Endothelial cell of umbilical vein (primary cell): Measurements from ENCODE around the gene VIPAS39. TPM values are rescaled to one million over a fixed set of nuclear protein-coding genes. Genes with fewer than 3 reads are reported as not detected.

Experiments used
- BruUV-seq: library from RNA; stranded (reverse); fragments of 400-500 nt; replicated peaks from 2 replicates; lab custom pipeline; 2021; lab: Mats Ljungman, UMichigan
- CTCF ChIA-PET: fragments of 300-600, 350-600 bp; sonication (Branson Sonifier 250); formaldehyde crosslinking; loops from one replicate; lab custom pipeline; 2021; ENCODE audit warnings: antibody characterized with exemption, inconsistent platforms; lab: Charles Lee
- POLR2A ChIA-PET: fragments of 300-600, 350-600 bp; sonication (Branson Sonifier 250); formaldehyde crosslinking; loops from one replicate; lab custom pipeline; 2021; ENCODE audit warnings: antibody characterized with exemption, inconsistent platforms; lab: Charles Lee
- DNase-seq: peaks from one replicate; pipeline ENCODE4 v3.0.0-alpha.2; 2011; ENCODE audit warnings: low read depth, low spot score
- FAIRE-seq: peaks from 2 replicates; lab custom pipeline; 2011; peaks lifted over from hg19 to GRCh38; lab: Jason Lieb, UNC
- H2AFZ ChIP-seq: 2 replicates; pipeline ENCODE4 v1.6.0; 2012; ENCODE audit warnings: low read depth, low read length, control low read depth, inconsistent platforms
- H3K27ac ChIP-seq: 2 replicates; pipeline ENCODE4 v1.5.1; 2011; ENCODE audit warnings: low read depth, mild to moderate bottlenecking, control low read depth, low read length, moderate library complexity; ENCODE audit not compliant: insufficient read depth
- H3K27me3 ChIP-seq, 2 experiments: 2 replicates each; pipeline versions ENCODE4 v1.6.0 to v1.6.1; 2011; ENCODE audit warnings: low read length in 2 of 2, mixed read lengths in 1 of 2; ENCODE audit not compliant: control insufficient read depth in 2 of 2, insufficient read depth in 2 of 2
- H3K36me3 ChIP-seq, 2 experiments: 2 replicates in 1 of 2; 3 replicates in 1 of 2; pipeline ENCODE4 v1.5.1; 2011; ENCODE audit warnings: low read length in 2 of 2, mild to moderate bottlenecking in 1 of 2, moderate library complexity in 1 of 2; ENCODE audit not compliant: control insufficient read depth in 2 of 2, insufficient read depth in 2 of 2; ENCODE audit errors: extremely low read depth in 1 of 2
- H3K4me1 ChIP-seq: 3 replicates; pipeline ENCODE4 v1.5.1; 2011; ENCODE audit warnings: mild to moderate bottlenecking, low read length; ENCODE audit not compliant: control insufficient read depth, insufficient read depth; ENCODE audit errors: extremely low read depth
- H3K4me2 ChIP-seq: 2 replicates; pipeline ENCODE4 v1.6.1; 2011; ENCODE audit warnings: low read length, control low read depth, mixed read lengths; ENCODE audit not compliant: insufficient read depth
- H3K4me3 ChIP-seq, 3 experiments: fragments of 200-600 bp in 1 of 3; sonication (generic), shearing (Covaris generic) in 1 of 3; replicated peaks in 1 of 3; 2 replicates each; pipeline ENCODE4 v1.5.1; 2011 to 2016; ENCODE audit warnings: control low read depth in 3 of 3, low read length in 3 of 3, mild to moderate bottlenecking in 2 of 3, inconsistent platforms in 1 of 3, low read depth in 1 of 3, moderate library complexity in 1 of 3; ENCODE audit not compliant: insufficient read depth in 1 of 3
- H3K79me2 ChIP-seq: 2 replicates; pipeline ENCODE4 v1.6.0; 2012; ENCODE audit warnings: low read length, inconsistent platforms; ENCODE audit not compliant: control insufficient read depth, insufficient read depth
- H3K9ac ChIP-seq: replicated peaks from 2 replicates; pipeline ENCODE3; 2011; ENCODE audit warnings: low read length, control low read depth; ENCODE audit not compliant: insufficient read depth; ENCODE audit errors: extremely low read depth
- H3K9me1 ChIP-seq: replicated peaks from 3 replicates; pipeline ENCODE4 v1.6.0; 2011; ENCODE audit warnings: mild to moderate bottlenecking, low read length; ENCODE audit not compliant: control insufficient read depth, insufficient read depth; ENCODE audit errors: extremely low read depth
- H3K9me3 ChIP-seq: replicated peaks from 2 replicates; pipeline ENCODE4 v1.5.1; 2012; ENCODE audit warnings: low read length, inconsistent platforms; ENCODE audit not compliant: control insufficient read depth, insufficient read depth
- H4K20me1 ChIP-seq: replicated peaks from 2 replicates; pipeline ENCODE3; 2011; ENCODE audit warnings: mild to moderate bottlenecking, low read length; ENCODE audit not compliant: control insufficient read depth, insufficient read depth; ENCODE audit errors: extremely low read depth
- EZH2 ChIP-seq: IDR thresholded peaks from 2 replicates; pipeline ENCODE4 v1.6.1; 2012; ENCODE audit warnings: borderline replicate concordance, low read depth, mild to moderate bottlenecking, moderate library complexity, low read length, inconsistent platforms; ENCODE audit not compliant: severe bottlenecking
- FOS ChIP-seq: IDR thresholded peaks from 2 replicates; pipeline ENCODE4 v1.6.1; 2011; ENCODE audit warnings: mild to moderate bottlenecking, low read length, moderate library complexity, borderline replicate concordance; ENCODE audit not compliant: insufficient read depth
- GATA2 ChIP-seq: IDR thresholded peaks from 2 replicates; pipeline ENCODE4 v1.7.0; 2011; ENCODE audit warnings: low read depth, mild to moderate bottlenecking, moderate library complexity, mixed read lengths, low read length; ENCODE audit not compliant: insufficient read length, insufficient read depth
- JUN ChIP-seq: IDR thresholded peaks from 2 replicates; pipeline ENCODE4 v1.6.1; 2011; ENCODE audit warnings: borderline replicate concordance, low read depth; ENCODE audit not compliant: insufficient read length, insufficient read depth
- MAX ChIP-seq: IDR thresholded peaks from 2 replicates; pipeline ENCODE4 v1.6.1; 2011; ENCODE audit not compliant: insufficient read depth, insufficient read length
- MYC ChIP-seq: IDR thresholded peaks from one replicate; pipeline ENCODE4 v1.6.1; 2011; ENCODE audit warnings: mild to moderate bottlenecking, low read depth, low read length
- POLR2A ChIP-seq: IDR thresholded peaks from 2 replicates; pipeline ENCODE4 v1.6.1; 2012; ENCODE audit warnings: low read depth, mild to moderate bottlenecking, control low read depth, low read length
- POLR2AphosphoS5 ChIP-seq: IDR thresholded peaks from 2 replicates; pipeline ENCODE4 v1.6.1; 2012; ENCODE audit warnings: low read depth, mild to moderate bottlenecking, control low read depth, low read length, moderate library complexity; ENCODE audit not compliant: insufficient read depth
- dilution Hi-C: fragments of 300-500 bp; cut with MboI; formaldehyde crosslinking; loops from one replicate; pipeline ENCODE4 v1.15.0; 2019; ENCODE audit warnings: low sequenced_read_pairs; ENCODE audit not compliant: extremely low pct_ligation_motif_present
- intact Hi-C: fragments of 100-400 bp; cut with micrococcal nuclease; formaldehyde crosslinking; loops from one replicate; pipeline ENCODE4 v1.10.0; 2022
- polyA plus RNA-seq, 4 experiments: library from polyadenylated mRNA; depleted of rRNA in 3 of 4; stranded (reverse) in 3 of 4; unstranded in 1 of 4; fragments of >200 nt; gene quantifications; 2 replicates each; pipeline versions ENCODE4 v1.2.1 to v1.2.3, GENCODE V29; 2011 to 2012; ENCODE audit warnings: missing spikeins in 1 of 4
- total RNA-seq: library from RNA; stranded (reverse); gene quantifications from 2 replicates; pipeline ENCODE4 v1.2.3, GENCODE V29; 2021
- TF ChIP-seq, protein P1 (sequence below), 2 donors: IDR thresholded peaks; 1 replicate in 1 of 2; 2 replicates in 1 of 2; pipeline ENCODE4 v1.5.1; 2011; ENCODE audit warnings: low read length in 2 of 2, mild to moderate bottlenecking in 2 of 2, moderate library complexity in 2 of 2, control low read depth in 1 of 2, inconsistent platforms in 1 of 2, low read depth in 1 of 2; ENCODE audit not compliant: insufficient read depth in 1 of 2; ENCODE audit errors: extremely low read depth in 1 of 2

VIPAS39 gene
- total and polyA plus RNA-seq, 2 donors (not counting 3 experiments of a cell fraction or from before 2014, with no cell fraction given) = 24.2 to 28.2 TPM

GRCh38 chr14:77424862-77425261, 32.5 kb downstream of the VIPAS39 start:
- Histone ChIP-seq H3K9ac (no peak overlapping the region), H3K9me3 (no peaks in the 10 kb centered on the region), H3K27me3 (no peaks in the 10 kb centered on the region), H3K79me2 (no peaks in the 10 kb centered on the region), H3K4me1 (no peaks in the 10 kb centered on the region), H3K4me3 (no peak overlapping the region), H2AFZ (no peak overlapping the region), H3K27ac (no peak overlapping the region), H3K36me3 (peaks cover 7 to 39% of the 10 kb centered on the region in 2 experiments), H3K9me1 (no peaks in the 10 kb centered on the region), H3K4me2 (no peak overlapping the region), H4K20me1 (no peaks in the 10 kb centered on the region)
- TF ChIP-seq JUN (no peak), POLR2A (no peak), MAX (no peak), GATA2 (no peak), FOS (no peak), EZH2 (no peak), POLR2AphosphoS5 (no peak), MYC (no peak)
- TF ChIP-seq, protein P1, sequence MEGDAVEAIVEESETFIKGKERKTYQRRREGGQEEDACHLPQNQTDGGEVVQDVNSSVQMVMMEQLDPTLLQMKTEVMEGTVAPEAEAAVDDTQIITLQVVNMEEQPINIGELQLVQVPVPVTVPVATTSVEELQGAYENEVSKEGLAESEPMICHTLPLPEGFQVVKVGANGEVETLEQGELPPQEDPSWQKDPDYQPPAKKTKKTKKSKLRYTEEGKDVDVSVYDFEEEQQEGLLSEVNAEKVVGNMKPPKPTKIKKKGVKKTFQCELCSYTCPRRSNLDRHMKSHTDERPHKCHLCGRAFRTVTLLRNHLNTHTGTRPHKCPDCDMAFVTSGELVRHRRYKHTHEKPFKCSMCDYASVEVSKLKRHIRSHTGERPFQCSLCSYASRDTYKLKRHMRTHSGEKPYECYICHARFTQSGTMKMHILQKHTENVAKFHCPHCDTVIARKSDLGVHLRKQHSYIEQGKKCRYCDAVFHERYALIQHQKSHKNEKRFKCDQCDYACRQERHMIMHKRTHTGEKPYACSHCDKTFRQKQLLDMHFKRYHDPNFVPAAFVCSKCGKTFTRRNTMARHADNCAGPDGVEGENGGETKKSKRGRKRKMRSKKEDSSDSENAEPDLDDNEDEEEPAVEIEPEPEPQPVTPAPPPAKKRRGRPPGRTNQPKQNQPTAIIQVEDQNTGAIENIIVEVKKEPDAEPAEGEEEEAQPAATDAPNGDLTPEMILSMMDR (IDR thresholded peaks at IDR 0.05; ENCODE audit: extremely low read depth in 1 of 2, insufficient read depth in 1 of 2, low read depth in 1 of 2, low read length in 2 of 2) = no peak
- BruUV-seq = no TSS peak
- dilution Hi-C loops = no loop called here
- CTCF ChIA-PET = no interaction called here
- DNase-seq = no peak
- POLR2A ChIA-PET = interaction anchor here (0.6 kb wide), 1 partner anchor 13 kb away, joined by 4 read pairs; no protein-coding TSS in a partner anchor
- intact Hi-C loops = no loop called here
- no peak for FAIRE-seq
